GDM1 (cell line): ENCODE measurements around the gene TPCN2.

Experiments used
- DNase-seq: peaks from one replicate; lab custom pipeline; 2025; lab: John Stamatoyannopoulos, UW

The TPCN2 gene

DNA sequence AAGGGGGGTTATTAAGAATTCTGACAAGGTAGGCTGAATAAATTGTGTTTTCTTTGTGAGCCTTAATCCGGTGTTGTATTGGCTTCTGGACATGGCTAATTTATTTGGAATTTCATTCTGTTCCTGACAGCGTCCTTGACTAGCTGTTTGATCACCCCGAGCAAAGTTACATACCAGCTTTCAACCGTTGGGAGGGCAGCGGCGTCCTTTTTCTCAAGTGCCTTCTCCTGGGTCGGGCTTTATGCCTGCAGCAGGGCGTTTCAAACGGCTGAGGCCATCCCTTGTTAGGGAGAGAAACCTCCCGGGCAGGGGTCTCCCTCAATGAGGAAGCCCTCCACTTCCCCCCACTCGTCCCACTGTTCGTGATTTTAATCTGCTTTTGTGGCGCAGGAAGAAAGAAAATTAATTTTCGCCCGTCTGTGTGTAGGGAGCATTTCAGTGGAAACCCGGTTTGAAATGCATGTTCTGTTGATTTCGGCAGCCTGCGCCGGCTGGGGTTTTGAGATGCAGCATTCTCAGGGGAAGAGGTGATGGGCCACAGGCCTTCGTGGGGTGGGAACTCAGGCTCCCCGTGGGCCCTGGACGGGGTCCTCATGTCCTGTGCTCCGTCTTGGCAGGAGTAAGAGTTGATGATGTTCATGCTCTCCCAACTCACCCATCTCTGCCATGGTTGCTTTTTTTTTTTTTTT lies 104.1 kb downstream of the TPCN2 start:
- DNase-seq, result no peak

DNA sequence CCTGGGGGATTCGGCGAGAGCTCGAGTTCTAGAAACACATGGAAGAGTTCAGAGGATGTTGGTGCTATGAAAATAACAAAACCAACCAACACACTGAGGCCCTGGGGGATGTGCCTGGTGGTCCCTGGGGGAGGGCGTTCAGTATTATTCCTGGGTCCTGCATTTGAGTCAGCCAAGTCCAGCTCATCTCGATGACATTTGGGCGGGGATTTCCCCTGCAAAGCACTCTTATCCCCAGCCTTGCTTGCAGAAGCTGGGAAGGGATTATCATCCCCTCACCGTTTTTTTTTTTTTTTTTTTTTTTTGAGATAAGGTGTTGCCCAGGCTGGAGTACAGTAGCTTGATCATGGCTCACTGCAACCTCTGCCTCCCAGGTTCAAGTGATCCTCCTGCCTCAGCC lies 104.9 kb downstream of the TPCN2 start:
- no peak for DNase-seq

DNA sequence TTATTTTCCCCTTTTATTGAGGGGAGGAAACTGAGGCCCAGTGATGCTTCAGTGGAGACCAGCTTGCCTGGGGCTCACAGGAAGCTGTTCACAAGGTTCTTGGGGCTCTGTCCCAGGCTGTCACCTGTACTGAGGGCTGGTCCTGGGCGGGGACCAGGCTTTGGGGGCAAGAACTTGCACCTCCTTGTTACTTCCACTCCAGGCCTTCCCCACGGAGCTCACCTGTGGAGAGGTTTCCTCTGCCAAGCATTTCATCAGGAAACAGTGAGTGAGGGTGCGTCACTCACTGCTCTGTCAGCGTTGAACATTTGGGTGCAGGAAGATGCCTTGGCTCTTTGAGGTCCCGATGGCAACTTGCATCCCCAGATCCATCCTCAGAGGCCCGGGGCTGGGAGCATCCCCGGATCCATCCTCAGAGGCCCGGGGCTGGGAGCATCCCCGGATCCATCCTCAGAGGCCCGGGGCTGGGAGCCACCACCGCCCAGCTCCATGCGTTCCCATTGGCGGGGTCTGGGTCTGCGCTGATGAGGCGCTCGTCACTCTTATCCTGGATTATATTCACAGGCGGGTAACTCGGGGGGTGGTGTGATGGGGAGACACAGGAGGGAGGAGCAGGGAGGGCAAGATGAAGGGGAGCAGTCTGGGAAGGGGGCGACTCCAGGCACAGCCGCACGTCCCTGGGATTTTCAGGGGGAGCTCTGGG lies 105.6 kb downstream of the TPCN2 start:
- DNase-seq, result no peak

DNA sequence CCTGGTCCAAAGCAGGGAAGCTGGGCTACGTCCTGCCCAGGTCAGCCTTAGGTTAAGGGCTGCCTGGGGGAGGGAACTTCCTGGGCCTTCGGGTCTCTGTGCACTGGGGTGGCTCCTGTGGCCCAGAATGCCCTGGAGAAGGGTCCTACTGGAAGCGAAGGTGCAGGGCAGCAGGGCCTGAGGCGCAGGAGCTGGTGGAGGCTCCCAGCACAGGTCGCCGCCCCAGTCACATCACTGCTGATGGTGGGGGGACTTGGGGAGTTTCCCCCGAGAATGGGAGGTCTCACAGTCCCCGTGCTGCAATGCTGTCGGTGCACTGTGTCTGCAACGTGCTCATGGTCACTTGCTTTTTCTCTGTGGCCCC lies 106.2 kb downstream of the TPCN2 start:
- no peak for DNase-seq

DNA sequence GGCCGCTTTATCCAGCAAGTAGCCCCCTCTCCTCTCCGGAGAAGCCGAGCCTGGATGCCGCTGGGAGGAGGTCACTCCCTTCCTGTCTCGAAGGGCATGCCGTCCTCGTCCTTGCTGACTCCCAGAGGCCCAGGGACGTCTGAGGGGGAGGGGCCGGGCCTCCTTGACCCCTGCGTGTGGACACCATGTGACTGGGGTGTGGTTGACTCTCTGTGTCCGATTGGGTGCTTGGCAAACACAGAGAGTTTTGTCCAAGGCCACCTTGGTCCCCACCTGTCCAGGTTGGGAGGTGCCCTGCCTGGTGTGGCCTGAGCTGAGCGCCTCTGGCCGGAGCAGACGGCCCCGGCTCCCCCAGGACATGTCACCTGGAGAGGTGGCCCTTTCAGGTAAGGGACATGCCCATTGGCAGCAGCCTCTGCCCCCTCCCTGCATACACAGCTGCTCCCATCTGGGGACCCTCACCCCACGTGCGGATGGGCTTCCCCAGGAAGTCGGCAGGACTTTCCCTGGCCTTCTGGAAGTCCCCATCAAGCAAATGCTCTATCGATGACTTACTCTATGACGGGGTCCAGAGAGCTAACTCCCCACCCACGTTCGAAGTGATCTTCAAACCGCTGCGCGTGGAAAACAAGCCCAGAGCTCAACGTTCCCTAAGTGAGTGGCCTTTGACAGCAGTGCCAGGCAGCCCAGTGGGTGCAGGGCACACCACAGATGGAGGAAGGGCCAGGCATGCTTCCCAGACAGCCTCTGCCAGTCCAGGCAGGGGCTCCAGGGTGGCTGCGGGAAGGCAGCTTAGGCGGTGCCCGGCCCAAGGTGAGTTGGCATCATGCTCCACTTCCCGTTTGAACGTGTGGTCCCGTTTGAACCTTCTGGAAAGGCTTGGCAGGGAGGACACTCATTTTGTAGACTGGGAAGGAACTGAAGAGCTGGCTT lies 106.8 kb downstream of the TPCN2 start, which contains the start of gene SMIM38:
SMIM38 (plus strand) TSS at position 634 of the 933 bp plus-strand sequence. CDS start 1,912 bp downstream, outside the sequence.
- DNase-seq, result no peak

DNA sequence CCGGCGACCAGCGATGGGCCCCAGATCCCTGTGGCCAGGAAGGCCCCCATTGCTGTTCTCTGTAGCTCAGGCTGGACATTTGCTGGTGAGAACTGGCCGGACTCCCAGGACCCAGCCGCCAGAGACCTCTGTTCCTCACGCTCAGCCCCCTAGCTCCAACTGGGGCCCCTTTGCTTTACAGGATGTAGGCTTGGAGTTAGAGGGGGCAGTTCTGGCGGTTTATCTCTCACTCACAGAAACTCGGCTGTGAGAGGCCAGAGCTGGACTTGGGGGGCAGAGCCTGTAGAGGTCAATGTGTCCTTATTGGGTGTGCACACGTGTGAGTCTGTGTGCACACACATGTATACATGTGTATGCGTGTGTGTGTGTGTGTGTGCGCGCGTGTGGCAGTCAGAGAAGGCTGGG lies 107.5 kb downstream of the TPCN2 start:
- no peak for DNase-seq

DNA sequence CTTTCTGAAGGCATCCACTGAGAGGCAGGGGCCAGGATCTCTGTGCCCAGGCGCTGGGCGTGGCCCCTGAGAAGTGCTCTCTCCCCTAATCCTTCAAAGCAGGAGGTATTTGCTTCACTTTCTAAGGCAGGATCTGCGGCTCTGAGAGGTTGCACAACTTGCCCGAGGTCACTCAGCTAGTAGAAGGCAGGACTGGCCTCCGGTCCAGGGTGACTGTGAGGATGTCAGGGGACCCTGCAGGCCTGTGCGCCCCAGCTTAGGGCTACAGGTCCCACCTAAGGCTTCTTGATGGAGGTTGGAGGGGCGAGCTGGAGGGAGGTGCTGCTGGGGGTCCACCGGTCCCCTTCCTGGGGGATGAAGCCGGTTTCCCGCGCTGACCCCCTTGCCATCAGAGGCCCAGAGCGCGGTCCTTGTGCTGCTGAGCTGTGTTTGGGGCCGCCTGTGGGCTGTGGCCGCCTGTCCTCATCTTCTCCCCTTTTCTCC lies 108.0 kb downstream of the TPCN2 start:
- no peak for DNase-seq

DNA sequence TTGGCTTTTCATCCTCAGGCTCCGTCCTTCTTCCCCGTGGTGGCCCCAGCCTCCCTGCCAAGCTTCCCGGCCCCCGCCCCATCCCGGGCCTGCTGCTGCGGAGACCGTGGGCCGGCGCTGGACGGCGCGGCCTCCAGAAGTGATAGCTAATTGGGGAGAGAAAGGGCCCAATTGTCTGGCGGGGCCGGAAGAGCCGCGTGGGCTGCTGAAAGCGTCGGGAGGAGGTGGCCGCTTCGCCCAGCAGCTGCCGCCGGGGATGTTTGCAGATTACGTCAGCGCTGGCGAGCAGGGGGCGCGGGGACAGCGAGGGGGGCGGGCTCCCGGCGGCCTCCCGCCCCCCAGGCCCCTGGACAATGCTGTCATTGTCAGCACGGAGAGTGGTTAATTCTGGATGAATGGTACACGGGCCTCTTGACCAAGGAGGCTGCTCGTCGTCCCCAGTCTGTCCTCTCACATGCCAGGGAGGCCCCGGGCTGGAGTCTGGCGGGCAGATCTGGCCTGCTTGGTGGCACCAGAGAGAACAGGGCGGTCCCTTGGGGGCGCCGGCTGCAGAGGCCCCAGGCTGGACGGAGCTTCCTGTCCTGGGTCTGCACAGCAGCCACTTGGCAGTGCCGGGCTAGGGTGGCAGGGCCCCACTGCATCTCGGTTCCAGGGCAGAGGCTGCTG lies 108.6 kb downstream of the TPCN2 start:
- no peak for DNase-seq

DNA sequence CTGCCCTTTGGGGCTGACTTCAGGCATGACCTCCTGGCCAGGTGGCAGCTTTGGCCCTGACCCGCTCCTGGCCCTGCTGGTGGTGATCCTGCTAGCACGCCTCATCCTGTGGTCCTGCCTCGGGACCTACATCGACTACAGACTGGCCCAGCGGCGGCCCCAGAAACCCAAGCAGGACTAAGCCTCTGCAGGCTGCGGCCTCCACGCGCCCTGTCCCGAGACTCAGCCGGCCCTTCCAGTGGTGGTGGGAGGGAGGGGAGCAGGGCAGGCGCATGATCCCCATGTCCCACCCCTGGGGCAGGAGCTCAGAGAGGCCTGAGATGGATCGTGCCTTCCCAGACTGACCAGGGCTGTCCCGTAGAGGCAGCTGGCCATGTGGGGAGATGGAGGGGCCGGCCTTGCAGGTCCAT lies 109.1 kb downstream of the TPCN2 start:
- DNase-seq, result no peak

DNA sequence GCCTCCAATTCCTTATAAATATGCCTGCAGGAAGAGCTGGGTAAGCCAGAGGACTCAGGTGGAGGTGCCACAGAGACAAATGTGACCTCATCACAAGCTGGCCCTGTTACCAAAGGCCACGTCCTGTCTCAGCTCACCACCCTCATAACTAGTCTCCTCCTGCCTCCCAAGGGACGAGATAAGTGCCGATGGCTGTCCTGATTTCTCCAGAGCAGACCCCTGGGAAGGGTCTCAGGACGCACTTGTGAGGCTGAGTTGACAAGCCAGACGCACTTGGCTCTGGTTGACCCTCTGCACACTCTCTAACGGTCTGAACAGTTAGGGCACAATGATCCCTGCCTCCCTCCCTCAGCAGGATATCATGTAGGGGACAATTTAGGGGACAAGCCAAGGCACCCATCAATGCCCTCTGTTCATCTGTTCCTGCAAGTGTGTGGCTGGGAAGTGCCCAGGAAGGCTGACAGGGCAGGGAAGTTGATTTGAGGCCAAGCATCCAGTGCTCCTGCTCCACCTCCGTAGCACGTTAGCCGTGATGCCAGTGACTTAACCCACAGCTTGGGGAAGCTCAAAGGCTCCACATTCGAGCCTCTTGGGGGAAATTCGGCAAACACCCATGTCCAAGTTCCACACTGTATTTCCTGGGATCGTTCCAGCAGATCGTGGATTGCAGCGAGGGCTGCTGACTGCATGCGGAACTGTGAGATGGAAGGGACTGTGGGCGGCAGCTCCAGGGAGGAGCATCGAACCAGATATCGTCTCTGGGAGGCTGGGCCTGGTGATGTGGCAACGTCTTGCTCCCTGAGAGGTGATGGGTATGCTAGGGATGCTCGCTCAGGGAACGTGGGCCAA lies 109.8 kb downstream of the TPCN2 start:
- no peak for DNase-seq

DNA sequence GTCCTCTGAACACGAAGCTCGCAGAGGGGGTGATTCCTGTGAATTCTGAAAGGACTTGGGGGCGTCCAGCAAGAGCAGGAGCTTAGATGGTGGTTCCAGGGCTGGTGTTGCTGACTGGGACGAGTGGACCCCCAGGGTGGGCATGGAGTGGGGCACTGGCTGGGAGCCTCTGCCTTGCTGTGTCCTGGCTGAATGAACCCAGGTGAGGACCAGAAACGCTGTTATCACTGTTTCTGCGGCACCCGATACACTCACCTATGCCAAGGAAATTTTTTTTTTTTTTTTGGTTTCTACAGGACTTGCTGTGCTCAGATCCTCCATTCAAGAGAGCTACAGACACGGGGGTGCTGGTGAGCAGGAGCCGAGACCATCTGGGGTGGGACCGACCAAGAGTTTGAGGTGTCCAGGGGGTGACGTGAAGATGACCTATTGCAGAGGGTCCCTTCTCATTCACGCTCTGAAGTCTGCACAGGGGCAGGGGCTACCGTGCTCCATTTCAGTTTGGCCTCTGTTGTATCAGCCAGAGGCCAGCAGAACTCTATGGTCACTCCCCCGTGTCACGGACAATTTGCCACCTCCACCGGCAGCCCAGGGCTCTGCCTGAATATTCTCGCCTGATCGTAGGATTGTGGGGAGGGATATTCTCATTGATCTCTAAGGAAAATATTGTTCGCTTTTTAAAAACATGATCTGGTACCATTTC lies 110.6 kb downstream of the TPCN2 start:
- DNase-seq, result no peak

DNA sequence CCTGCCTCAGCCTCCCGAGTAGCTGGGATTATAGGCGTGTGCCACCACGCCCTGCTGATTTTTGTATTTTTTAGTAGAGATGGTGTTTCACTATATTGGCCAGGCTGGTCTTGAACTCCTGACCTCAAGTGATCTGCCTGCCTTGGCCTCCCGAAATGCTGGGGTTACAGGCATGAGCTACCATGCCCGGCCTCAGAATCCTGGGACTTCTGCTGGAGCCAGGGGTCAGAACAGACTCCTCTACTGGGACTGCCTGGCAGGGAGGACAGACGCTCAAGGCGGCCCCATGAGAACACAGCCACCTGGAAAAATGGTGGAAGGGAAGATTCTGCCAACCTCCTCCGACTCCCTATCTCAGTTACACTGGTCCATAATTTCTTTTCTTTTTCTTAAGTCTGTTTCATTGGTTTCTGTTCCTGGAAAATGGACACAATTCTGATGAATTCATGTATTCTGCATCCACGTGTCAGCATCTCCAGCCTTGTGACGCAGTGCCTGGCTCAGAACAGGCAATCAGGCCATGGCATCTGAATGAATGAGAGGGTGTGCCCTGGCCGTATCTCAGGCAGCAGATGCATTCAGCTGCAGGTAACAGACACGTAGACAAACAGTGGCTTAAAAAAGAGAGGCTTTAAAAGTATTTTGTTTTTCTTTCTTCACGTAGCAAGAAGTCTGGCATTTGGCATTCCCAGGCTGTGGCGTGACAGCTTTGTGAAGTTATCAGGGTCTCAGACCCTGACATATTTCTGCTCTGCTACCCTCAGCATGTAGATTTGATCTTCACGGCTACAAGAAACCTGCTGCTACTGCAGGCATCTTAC lies 111.8 kb downstream of the TPCN2 start:
- no peak for DNase-seq

DNA sequence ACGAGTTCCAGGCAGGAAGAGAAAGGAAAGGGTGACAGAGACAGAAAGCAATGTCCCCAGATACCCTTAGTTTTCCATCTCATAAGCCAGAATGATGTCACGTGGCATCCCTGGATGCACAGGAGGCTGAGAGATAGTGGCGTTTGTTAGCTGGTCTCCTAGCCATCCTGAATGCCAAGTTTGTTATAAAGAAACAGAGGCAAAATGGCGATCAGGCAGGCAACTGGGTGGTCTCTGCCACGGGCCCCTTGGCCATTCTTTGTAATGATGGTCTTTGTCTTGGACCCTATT lies 112.3 kb downstream of the TPCN2 start:
- no peak for DNase-seq

DNA sequence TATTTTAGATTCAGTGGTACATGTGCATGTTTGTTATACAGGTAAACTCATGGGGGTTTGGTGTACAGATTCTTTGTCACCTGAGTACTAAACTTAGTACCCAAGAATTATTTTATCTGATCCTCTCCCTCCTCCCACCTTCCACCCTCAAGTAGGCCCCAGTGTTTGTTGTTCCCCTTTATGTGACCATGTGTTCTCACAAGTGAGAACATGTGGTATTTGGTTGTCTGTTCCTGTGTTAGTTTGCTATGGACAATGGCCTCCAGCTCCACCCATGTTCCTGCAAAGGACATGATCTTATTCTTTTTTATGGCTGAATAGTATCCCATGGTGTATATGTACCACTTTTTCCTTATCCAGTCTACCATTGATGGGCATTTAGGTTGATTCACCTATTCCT lies 113.8 kb downstream of the TPCN2 start:
- no peak for DNase-seq

DNA sequence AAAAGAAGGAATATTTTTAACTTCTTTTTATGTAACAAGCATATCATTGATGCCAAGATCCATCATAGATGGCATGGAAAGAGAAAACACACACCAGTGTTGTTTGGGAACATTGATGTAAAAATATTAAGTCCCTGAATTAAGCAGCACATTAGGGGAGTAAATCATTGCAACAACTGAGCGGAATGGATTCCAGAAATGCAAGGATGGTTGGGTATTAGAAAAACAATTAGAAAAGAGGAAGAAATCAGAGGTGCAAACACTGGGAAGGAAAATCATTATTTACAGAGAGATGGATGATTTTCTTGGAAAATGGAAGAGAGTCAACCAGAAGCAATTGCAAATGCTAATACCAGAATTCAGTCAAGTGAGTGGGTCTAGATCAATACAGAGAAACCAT lies 115.1 kb downstream of the TPCN2 start:
- no peak for DNase-seq

DNA sequence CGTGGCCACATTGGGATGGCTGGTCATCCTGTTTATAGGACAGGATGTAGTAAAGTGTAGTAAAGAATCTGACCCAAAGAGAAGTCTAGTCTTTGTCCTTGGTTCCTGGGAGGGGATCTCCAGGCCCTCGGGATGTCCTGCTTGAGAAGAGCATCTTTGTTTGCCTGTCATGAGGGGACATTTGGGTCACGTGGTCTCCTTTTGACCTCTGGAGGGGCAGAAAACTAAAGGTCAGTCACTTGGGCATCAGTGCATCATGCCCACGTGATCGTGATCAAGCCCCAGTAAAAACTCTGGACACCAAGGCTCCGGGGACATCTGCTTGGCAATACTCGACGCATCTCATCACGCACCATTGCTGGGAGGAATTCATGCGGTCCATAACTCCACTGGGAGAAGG lies 116.1 kb downstream of the TPCN2 start:
- no peak for DNase-seq

DNA sequence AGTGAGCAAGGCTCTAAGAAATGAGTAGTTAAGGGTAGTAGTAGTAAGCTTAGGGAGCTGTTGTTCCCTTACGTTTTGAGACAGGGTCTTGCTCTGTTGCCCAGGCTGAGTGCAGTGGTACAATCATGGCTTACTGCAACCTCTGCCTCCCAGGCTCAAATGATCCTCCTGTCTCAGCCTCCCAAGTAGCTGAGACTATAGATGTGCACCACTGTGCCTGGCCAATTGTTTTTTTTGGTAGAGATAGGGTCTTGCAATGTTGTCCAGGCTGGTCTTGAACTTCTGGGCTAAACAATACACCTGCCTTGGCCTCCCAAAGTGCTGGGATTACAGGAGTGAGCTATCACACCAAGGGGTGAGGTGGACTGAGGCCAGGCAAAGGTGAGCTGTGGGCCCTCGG lies 117.0 kb downstream of the TPCN2 start:
- DNase-seq, result no peak

DNA sequence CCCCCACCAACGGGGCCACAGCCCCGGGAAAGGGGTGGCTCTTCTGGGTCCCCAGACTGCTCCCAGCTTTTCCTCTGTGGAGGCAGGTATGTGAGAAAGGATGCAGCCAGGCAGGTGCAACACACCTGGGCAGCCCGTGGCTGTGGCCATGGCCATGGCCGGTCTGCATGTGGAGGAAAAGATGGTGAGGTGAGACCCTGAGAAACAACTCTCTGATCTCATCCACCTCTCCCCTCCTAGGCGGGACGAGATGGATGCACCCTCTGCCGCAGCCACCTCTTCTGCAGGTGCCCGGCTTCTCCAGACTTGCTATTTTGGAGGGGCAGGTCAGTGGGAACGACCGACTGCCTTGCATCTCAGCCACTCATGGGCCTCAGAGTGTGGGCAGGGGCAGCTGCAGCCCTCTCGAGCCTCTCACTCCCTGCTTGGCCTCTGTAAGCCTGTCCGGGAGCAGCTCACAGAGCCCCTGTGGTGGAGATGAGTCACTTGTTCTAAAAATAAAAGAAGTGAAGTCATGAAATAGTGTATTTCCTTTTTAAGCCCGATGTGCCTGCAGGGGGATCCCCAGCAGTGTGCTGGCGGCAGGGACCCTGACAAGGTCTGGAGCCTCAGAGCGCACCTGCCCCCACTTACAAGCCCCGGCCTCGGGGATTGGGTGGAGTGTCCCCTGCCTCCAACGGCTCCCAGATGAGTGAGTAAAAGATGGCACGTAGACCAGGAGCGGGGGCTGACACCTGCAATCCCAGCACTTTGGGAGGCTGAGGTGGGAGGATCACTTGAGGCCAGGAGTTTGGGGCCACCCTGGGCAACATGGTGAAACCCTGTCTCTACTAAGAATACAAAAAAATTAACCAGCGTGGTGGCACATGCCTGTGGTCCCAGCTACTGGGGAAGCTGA lies 117.7 kb downstream of the TPCN2 start:
- DNase-seq, result peak; percentile 54
